Measurements from ENCODE around the gene KCNE1.

Gene KCNE1

GRCh38 chr21:34546542-34546941 lies 34.5 kb upstream of the KCNE1 start:
- Histone ChIP-seq H3K27ac (ENCODE audit: low read length) (no peak overlapping the region), H3K4me2 (ENCODE audit: insufficient read depth, low read length) (no peak overlapping the region), H3K4me3 (ENCODE audit: low read depth in 1 of 2, low read length in 2 of 2) (no peak overlapping the region), H3K9ac (ENCODE audit: low read depth, low read length) (no peak overlapping the region), H3K27me3 (ENCODE audit: insufficient read depth, low read length, poor library complexity) (no peaks in the 10 kb centered on the region), H3K4me1 (ENCODE audit: insufficient read depth, low read length) (no peaks in the 10 kb centered on the region), H4K20me1 (ENCODE audit: insufficient read depth, low read length) (no peaks in the 10 kb centered on the region), H3K79me2 (ENCODE audit: insufficient read depth, low read length) (peaks cover 22% of the 10 kb centered on the region; the same call in 1 of the 2 replicates), H3K9me3 (ENCODE audit: insufficient read depth, low read length, severe bottlenecking) (no peaks in the 10 kb centered on the region), H2AFZ (ENCODE audit: low read depth, low read length) (no peak overlapping the region), H3K36me3 (ENCODE audit: insufficient read depth, low read length) (no peaks in the 10 kb centered on the region; the same call in 1 of the 2 replicates)
- DNase-seq (no peak), ATAC-seq (ENCODE audit: insufficient read depth, low read depth) (no peak)
- TF ChIP-seq EZH2 (IDR thresholded peaks at IDR 0.05; ENCODE audit: borderline replicate concordance, low read depth, low read length, severe bottlenecking): no peak
- no peak for TF ChIP-seq CTCF (IDR thresholded peaks at IDR 0.05; ENCODE audit: borderline replicate concordance, extremely low read depth, low read length, poor library complexity, severe bottlenecking)

GRCh38 chr21:34545079-34545884 lies 33.3 kb upstream of the KCNE1 start:
- H3K27ac ChIP-seq (ENCODE audit: low read length): no peak overlapping the region; the same call in 1 of the 2 replicates
- H4K20me1 ChIP-seq (ENCODE audit: insufficient read depth, low read length): no peaks in the 10 kb centered on the region
- H3K79me2 ChIP-seq (ENCODE audit: insufficient read depth, low read length): peaks cover 18% of the 10 kb centered on the region
- H3K4me2 ChIP-seq (ENCODE audit: insufficient read depth, low read length): no peak overlapping the region
- ATAC-seq (ENCODE audit: insufficient read depth, low read depth) (no peak), DNase-seq (no peak)
- H3K9me3 ChIP-seq (ENCODE audit: insufficient read depth, low read length, severe bottlenecking): no peaks in the 10 kb centered on the region
- no peak overlapping the region for H3K9ac ChIP-seq (ENCODE audit: low read depth, low read length)
- no peaks in the 10 kb centered on the region; the same call in 1 of the 2 replicates for H3K36me3 ChIP-seq (ENCODE audit: insufficient read depth, low read length)
- H3K27me3 ChIP-seq (ENCODE audit: insufficient read depth, low read length, poor library complexity): no peaks in the 10 kb centered on the region
- H3K4me1 ChIP-seq (ENCODE audit: insufficient read depth, low read length): no peaks in the 10 kb centered on the region
- H2AFZ ChIP-seq (ENCODE audit: low read depth, low read length): no peak overlapping the region
- H3K4me3 ChIP-seq (ENCODE audit: low read depth in 1 of 2, low read length in 2 of 2): no peak overlapping the region
- TF ChIP-seq EZH2 (IDR thresholded peaks at IDR 0.05; ENCODE audit: borderline replicate concordance, low read depth, low read length, severe bottlenecking): no peak

GRCh38 chr21:34544032-34544496 lies 32.1 kb upstream of the KCNE1 start:
- Histone ChIP-seq H4K20me1 (ENCODE audit: insufficient read depth, low read length) (no peaks in the 10 kb centered on the region), H3K9ac (ENCODE audit: low read depth, low read length) (no peak overlapping the region), H3K27me3 (ENCODE audit: insufficient read depth, low read length, poor library complexity) (no peaks in the 10 kb centered on the region), H3K36me3 (ENCODE audit: insufficient read depth, low read length) (no peaks in the 10 kb centered on the region; the same call in 1 of the 2 replicates), H3K79me2 (ENCODE audit: insufficient read depth, low read length) (peaks cover 19% of the 10 kb centered on the region), H3K4me1 (ENCODE audit: insufficient read depth, low read length) (no peaks in the 10 kb centered on the region), H3K27ac (ENCODE audit: low read length) (no peak overlapping the region), H2AFZ (ENCODE audit: low read depth, low read length) (no peak overlapping the region), H3K4me3 (ENCODE audit: low read depth in 1 of 2, low read length in 2 of 2) (no peak overlapping the region), H3K9me3 (ENCODE audit: insufficient read depth, low read length, severe bottlenecking) (no peaks in the 10 kb centered on the region), H3K4me2 (ENCODE audit: insufficient read depth, low read length) (no peak overlapping the region)
- peak; percentile 45 for DNase-seq
- TF ChIP-seq CTCF (IDR thresholded peaks at IDR 0.05; ENCODE audit: borderline replicate concordance, extremely low read depth, low read length, poor library complexity, severe bottlenecking) (peak; percentile 53), EZH2 (IDR thresholded peaks at IDR 0.05; ENCODE audit: borderline replicate concordance, low read depth, low read length, severe bottlenecking) (no peak)
- 0 out of 3 replicates have a peak, but pooled peaks have one; percentile 56 for ATAC-seq (ENCODE audit: insufficient read depth, low read depth)

- peaks cover 19% of the 10 kb centered on the region for H3K79me2 ChIP-seq (ENCODE audit: insufficient read depth, low read length)
- H3K9me3 ChIP-seq (ENCODE audit: insufficient read depth, low read length, severe bottlenecking): no peaks in the 10 kb centered on the region
- TF ChIP-seq CTCF (IDR thresholded peaks at IDR 0.05; ENCODE audit: borderline replicate concordance, extremely low read depth, low read length, poor library complexity, severe bottlenecking) (no peak), EZH2 (IDR thresholded peaks at IDR 0.05; ENCODE audit: borderline replicate concordance, low read depth, low read length, severe bottlenecking) (no peak)
- no peak overlapping the region for H2AFZ ChIP-seq (ENCODE audit: low read depth, low read length)
- no peak overlapping the region for H3K4me3 ChIP-seq (ENCODE audit: low read depth in 1 of 2, low read length in 2 of 2)
- no peak overlapping the region for H3K27ac ChIP-seq (ENCODE audit: low read length)
- H3K4me2 ChIP-seq (ENCODE audit: insufficient read depth, low read length): no peak overlapping the region
- H3K9ac ChIP-seq (ENCODE audit: low read depth, low read length): no peak overlapping the region
- no peaks in the 10 kb centered on the region for H4K20me1 ChIP-seq (ENCODE audit: insufficient read depth, low read length)
- H3K36me3 ChIP-seq (ENCODE audit: insufficient read depth, low read length): no peaks in the 10 kb centered on the region; the same call in 1 of the 2 replicates
- no peaks in the 10 kb centered on the region for H3K4me1 ChIP-seq (ENCODE audit: insufficient read depth, low read length)
- no peaks in the 10 kb centered on the region for H3K27me3 ChIP-seq (ENCODE audit: insufficient read depth, low read length, poor library complexity)
- DNase-seq (no peak), ATAC-seq (ENCODE audit: insufficient read depth, low read depth) (no peak)
Observed at GRCh38 chr21:34543017-34543416, 31.0 kb upstream of the KCNE1 start.

Data from DND-41 (cell line).